ENCODE results near the gene ZNF26. TPM values are rescaled to one million over a fixed set of nuclear protein-coding genes. Genes with fewer than 3 reads are reported as not detected.

The ZNF26 gene
- total and polyA plus RNA-seq, 7 donors = 0.69 to 10.8 (median 7.9) TPM

- WGBS, 2 donors = 97 to 98% methylated on average over 18 of the region's 18 CpGs
- Histone ChIP-seq H3K4me3 (no peak overlapping the region), H3K36me3 (peaks cover 0 to 24% (median 9%) of the 10 kb centered on the region in 4 donors), H3K9me3 (peaks cover 0 to 39% (median 3%) of the 10 kb centered on the region in 4 donors), H3K27me3 (no peaks in the 10 kb centered on the region), H3K4me1 (peaks cover 0 to 20% (median 18%) of the 10 kb centered on the region in 4 donors), H3K27ac (no peak overlapping the region)
- no peak for DNase-seq
- intact Hi-C loops (cut with DNase I) = no loop called here
- TF ChIP-seq POLR2AphosphoS5 (IDR thresholded peaks at IDR 0.05) (no peak), POLR2A (IDR thresholded peaks at IDR 0.05) (no peak), EP300 (IDR thresholded peaks at IDR 0.05) (no peak), CTCF (IDR thresholded peaks at IDR 0.05) (no peak)
These were observed 33.6 kb upstream of the ZNF26 start for GRCh38 chr12:132952371-132953162.

GRCh38 chr12:132953163-132953425 lies 33.1 kb upstream of the ZNF26 start:
- Histone ChIP-seq H3K9me3 (peaks cover 0 to 35% (median 3%) of the 10 kb centered on the region in 4 donors), H3K36me3 (peaks cover 0 to 18% (median 6%) of the 10 kb centered on the region in 4 donors), H3K4me1 (peaks cover 0 to 20% (median 19%) of the 10 kb centered on the region in 4 donors), H3K27me3 (no peaks in the 10 kb centered on the region), H3K4me3 (no peak overlapping the region), H3K27ac (no peak overlapping the region)
- intact Hi-C loops (cut with DNase I) = no loop called here
- WGBS, 2 donors = 99 to 100% methylated on average over 2 of the region's 2 CpGs
- no peak for DNase-seq
- no peak for TF ChIP-seq CTCF (IDR thresholded peaks at IDR 0.05)
- no peak for TF ChIP-seq POLR2AphosphoS5 (IDR thresholded peaks at IDR 0.05)
- TF ChIP-seq EP300 (IDR thresholded peaks at IDR 0.05) = no peak
- no peak for TF ChIP-seq POLR2A (IDR thresholded peaks at IDR 0.05)

- intact Hi-C loops (cut with DNase I) = no loop called here
- no peak overlapping the region for H3K4me3 ChIP-seq
- DNase-seq = no peak
- 97 to 98% methylated on average over 7 of the region's 7 CpGs for WGBS, 2 donors
- no peaks in the 10 kb centered on the region for H3K27me3 ChIP-seq
- no peak overlapping the region for H3K27ac ChIP-seq
- peaks cover 0 to 32% (median 3%) of the 10 kb centered on the region in 4 donors for H3K9me3 ChIP-seq
- H3K36me3 ChIP-seq = peaks cover 0 to 12% (median 3%) of the 10 kb centered on the region in 4 donors
- TF ChIP-seq CTCF (IDR thresholded peaks at IDR 0.05) (no peak), POLR2AphosphoS5 (IDR thresholded peaks at IDR 0.05) (no peak), POLR2A (IDR thresholded peaks at IDR 0.05) (no peak), EP300 (IDR thresholded peaks at IDR 0.05) (no peak)
- H3K4me1 ChIP-seq = peaks cover 0 to 20% (median 19%) of the 10 kb centered on the region in 4 donors
These were observed 32.4 kb upstream of the ZNF26 start for GRCh38 chr12:132953771-132954170.

- H3K27ac ChIP-seq = peak overlapping the region; percentile 94 to 96 (median 94)
- peak overlapping the region; percentile 87 to 90 (median 88) for H3K4me3 ChIP-seq
These were observed 31.6 kb upstream of the ZNF26 start for GRCh38 chr12:132954471-132955048.

More at GRCh38 chr12:132954471-132955048, 31.6 kb upstream of the ZNF26 start:
- peaks cover 0 to 7% (median 2%) of the 10 kb centered on the region in 4 donors for H3K36me3 ChIP-seq
- no peaks in the 10 kb centered on the region for H3K27me3 ChIP-seq
- H3K9me3 ChIP-seq = peaks cover 0 to 26% (median 3%) of the 10 kb centered on the region in 4 donors
- WGBS, 2 donors = 86 to 94% methylated on average over 14 of the region's 14 CpGs
- H3K4me1 ChIP-seq = peaks cover 0 to 20% (median 19%) of the 10 kb centered on the region in 4 donors
- TF ChIP-seq EP300 (IDR thresholded peaks at IDR 0.05) = no peak
- TF ChIP-seq POLR2A (IDR thresholded peaks at IDR 0.05) = no peak
- no peak for TF ChIP-seq CTCF (IDR thresholded peaks at IDR 0.05)
- TF ChIP-seq POLR2AphosphoS5 (IDR thresholded peaks at IDR 0.05) = no peak
- intact Hi-C loops (cut with DNase I) = no loop called here
- no peak for DNase-seq

Data from sigmoid colon (tissue), 7 donors.